GM21526 (cell line): Measurements from ENCODE around the gene SLC24A4.

Source experiments
- ATAC-seq: cut with Tn5 transposase; IDR thresholded peaks from one replicate; pipeline ENCODE4 v1.9.1; 2021; ENCODE audit warnings: moderate library complexity; ENCODE audit not compliant: unreplicated experiment, low FRiP score

The SLC24A4 gene

DNA sequence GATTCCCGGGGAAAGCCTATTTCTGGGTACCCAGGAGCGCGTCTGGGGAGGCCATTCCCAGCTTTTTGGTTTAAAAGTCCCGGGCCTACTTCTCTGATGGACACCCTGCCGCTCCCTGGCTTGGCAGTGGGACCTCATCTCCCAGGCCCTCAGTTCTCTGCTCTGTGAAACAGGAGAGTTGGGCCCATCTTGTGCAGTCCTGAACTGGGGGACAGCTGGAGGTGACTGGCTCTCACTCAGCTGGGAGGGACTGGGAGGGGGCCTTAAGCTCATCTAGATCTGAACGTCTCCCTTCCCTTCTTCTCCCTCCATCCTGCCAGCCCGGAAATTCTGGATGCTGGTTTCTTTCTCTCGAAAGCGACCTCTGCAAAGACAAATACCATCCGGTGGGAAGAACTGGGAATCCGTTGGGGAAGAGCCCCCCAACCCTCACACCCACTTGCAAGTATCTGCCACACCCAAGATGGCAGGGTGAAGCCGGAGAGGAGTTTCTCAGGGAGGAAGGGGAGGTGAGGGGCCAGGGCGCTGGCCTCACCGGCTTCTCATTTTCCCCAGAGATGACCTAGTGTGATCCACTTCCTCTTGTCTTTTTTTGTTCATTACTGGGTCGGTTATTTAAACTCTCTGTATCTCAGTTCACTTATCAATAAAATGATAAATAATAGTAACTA lies 192.0 kb downstream of the SLC24A4 start:
- no peak for ATAC-seq

DNA sequence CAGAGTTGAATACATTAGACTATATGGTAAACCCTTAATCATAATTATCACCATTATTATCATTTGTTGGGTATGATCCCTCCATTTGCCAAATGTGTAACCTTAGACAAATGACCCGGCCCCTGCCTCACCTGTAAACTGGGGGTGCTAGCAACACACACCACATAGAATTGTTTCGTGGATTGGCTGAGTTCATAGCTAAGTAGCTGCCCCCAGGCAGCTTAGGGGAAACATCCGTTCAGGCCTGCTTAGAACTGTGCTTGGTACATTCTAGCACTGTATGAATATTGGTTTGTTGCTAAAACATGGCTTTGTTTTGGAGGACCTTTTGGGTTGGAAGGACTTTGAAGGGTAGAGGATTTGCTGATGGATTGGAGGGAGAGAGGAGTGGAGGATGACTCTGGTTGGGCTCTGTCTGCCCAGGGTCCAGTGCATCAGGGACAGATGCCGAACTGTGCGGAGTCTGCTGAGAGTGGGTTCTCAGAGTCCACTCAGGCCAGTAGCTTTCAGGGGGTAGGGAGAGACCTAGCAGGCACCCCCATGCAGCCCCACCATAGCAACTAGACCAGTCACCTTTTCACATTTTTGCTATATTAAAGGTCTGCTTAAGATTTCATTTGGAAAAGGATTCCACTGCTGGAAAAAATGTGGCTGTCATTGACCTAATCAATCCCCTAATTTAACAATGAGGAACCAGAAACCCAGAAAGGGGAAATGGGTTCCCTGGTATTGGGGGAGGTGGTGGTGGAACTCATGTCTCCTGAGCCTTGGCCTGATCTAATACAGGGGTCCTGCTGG lies 192.8 kb downstream of the SLC24A4 start:
- no peak for ATAC-seq

DNA sequence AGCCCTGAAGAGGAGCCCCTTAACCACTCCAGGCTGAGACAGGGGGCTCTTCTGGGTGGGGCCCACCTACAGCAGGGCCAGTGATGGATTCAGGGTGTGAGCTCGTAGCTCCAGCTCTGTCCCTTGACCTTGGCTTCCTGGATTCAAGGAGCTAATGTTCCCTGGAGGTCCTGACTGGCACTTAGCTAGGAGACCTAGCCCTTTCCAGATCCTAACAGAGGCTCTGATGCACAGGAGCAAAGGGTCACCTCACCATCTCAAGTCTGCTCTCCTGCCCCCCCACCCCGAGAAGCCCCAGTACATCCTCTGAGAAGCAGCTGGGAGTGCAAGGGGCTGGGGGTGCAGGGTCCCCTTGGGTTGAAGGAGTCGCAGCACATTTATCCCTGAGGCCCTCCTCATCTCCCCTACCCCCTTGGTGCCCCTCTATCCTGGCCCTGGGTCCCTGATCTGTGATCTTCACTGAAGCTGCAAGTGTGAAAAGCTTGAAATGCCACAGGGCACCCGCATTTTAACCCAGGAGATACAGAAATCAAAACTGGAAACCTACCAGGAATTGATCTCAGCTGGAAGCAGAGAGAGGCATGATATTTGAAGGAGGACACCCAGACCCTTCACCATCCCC lies 193.5 kb downstream of the SLC24A4 start:
- ATAC-seq = no peak

DNA sequence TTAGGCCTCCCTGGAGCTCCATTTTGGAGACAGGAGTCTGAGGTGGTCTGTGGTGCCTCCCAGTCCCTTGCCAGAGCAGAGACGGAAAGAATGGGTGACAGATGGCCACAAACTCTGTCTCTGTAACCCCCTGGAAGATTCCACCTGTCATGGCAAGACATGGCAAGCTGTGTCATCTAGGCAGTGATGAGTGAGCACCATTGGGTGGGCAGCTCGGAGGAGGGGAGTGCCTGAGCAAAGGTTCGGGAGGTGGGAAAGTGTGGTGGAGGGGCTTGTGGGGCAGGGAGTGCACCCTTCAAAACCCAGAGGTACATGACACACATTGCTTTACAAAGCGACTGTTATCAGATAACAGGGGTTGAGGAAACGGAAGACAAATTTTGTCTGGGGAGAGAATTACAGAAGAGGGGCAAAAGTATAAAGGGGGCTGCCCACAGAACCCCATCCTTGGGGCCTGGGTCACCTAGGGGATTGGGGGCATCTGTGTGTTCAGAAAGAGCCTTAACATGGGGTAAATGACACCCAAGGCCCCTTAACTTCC lies 194.1 kb downstream of the SLC24A4 start:
- no peak for ATAC-seq

DNA sequence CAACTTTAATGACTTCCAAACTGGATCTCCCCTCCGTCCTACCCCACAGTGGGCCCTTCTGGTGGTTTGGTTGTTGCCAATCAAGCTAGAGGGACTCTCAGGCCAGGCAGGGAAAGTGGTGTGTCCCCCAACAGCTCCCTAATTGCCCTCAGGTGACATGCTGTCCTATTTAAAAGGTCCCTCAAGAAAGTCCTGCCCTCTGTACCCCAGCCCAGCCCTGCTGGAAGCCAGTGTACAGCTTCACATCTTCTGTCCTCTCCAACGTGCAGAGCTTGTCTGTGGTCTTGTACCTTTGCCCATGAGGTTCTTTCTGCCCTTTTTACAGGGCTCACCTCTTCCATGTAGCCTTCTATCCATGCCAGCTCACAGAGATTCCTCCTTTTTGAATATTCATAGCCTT lies 194.8 kb downstream of the SLC24A4 start:
- no peak for ATAC-seq

DNA sequence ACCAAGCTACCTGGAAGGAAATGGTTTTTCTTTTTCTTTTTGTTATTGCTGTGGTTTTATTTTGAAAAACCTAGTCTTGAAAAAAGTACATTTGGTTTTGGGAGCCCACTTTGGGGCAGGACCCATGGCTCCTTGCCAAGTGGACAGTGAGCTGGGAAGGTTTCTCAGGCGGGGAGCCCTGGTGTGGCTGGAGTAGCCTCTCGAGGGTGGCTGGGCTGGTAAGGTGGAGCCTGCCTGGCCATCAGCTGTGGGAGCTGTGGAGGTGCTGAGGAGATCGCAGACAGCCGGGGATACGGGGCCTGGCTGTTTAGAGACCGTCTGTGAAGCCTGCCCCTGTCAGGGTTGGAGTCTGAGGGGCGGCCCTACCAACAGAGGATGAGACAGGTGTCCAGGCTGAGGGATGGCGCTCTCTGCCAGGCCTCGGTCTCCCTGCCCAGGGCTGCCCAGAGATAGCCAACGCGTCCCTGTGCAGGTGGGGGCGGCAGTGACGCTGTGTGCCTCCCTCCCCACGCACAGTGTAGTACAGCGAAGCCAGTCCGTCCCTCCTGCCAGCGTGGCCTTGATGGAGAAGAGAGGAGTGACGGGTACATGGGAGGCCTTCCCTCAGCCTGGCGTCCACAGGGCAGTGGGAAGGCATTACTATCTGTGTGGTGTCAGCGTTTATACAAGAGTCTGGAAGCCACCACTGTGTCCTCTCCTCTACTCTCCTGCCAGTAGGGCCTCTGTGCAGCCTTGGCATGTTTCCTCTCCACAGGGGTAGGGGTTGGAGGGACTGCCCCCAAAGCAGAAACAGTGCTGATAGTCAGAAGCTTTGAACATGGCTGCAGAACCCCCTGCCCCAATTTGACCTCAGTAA lies 196.5 kb downstream of the SLC24A4 start:
- ATAC-seq = no peak

DNA sequence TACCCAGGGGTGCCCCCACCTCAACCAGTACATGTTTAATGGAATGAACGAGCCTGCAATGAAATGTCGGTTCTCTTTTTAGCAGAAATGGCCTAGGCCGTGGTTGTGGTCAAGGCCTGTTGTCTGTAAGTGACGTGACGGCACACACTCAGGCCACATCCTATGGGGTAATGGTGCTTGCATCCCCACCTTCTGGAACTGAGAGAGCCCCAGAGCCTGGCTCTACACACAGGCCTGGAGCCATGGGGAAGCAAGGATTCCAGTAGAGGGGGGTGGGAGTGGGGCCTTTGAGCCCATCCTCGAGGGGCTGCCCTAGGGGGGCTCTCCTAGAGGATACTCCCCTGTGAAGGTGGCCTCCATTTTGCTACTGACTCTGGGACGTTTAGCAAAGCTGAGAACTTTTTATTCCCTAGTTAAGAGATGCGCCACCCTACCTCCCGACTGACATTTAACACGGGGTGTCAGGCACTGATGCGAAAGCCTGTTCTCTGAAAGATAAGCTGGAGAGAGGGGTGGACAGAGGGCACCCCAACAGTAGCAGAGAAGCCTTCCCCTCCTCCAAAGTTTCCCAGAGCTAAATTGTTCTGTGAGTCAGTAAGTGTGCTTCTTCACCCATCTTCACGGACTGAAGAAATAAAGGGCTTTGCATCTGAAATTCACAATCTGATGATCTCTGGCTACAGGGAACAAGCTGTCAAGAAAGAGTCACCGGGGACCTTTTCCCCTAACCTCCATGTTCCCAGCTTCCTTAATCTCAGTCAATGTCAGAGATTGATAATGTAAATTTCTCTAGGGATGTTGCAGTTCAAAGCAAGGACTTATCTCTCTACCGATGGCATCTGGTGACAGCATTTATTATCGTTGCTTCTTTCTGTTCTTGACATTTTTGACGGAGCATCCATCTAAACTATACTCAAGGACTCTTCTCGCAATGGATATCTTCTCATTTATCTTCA lies 197.4 kb downstream of the SLC24A4 start:
- ATAC-seq = no peak

DNA sequence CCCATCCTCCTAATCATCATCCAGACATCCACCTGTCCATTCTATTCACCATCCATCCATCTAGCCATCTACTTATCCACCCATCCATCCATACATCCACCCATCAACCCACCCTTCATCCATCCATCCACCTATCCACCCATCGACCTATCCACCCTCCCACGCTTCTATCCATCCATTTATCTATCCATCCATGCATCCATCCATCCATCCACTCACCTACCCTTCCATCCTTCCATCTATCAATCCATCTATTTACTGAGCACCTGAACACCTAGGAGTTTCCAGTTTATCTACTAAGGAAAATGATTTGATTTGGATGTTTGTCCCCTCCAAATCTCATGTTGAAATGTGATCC lies 198.1 kb downstream of the SLC24A4 start:
- no peak for ATAC-seq

DNA sequence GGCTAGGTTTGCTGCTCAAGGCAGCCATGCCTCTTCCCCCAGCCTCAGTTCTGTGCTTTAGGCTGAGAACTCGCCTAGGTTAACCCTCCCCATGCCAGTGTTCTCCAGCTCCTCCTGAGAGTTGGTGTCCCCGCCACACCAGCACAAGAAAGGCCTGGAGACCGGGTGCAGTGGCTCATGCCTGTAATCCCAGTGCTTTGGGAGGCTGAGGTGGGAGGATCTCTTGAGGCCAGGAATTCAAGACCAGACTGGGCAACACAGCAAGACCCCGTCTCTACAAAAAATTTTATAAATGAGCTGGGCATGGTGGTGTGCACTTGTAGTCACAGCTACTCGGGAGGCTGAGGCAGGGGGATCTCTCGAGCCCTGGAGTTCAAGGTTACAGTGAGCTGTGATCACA lies 200.8 kb downstream of the SLC24A4 start:
- ATAC-seq = no peak

DNA sequence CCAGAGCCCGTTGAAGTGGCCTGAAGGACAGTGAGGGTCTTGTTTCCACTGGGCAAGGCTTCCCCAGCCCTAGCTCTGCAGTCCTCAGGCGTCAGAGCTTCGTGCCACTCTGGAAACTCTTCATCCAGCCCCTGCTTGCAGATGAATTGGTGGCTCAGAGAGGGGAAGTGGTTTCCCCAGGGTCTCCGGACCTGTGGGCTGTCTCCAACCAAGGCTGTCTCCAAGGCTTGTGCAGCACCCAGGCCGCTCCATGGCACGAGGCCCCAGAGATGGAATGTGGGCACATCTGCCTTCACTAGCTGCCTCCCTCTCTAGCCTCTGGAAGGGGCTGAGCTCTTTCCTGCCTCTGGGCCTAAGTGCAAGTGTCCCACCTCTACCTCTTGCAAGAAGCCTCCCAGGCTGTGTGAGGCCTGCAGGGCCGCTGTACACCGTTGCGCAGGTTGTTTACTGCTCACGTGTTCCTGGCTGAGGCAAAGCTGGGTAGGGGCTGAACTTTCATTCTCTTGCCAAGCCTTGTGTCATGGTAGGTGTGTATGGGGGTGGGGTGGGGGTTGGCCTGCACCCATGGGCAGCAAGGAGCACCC lies 201.7 kb downstream of the SLC24A4 start:
- no peak for ATAC-seq

DNA sequence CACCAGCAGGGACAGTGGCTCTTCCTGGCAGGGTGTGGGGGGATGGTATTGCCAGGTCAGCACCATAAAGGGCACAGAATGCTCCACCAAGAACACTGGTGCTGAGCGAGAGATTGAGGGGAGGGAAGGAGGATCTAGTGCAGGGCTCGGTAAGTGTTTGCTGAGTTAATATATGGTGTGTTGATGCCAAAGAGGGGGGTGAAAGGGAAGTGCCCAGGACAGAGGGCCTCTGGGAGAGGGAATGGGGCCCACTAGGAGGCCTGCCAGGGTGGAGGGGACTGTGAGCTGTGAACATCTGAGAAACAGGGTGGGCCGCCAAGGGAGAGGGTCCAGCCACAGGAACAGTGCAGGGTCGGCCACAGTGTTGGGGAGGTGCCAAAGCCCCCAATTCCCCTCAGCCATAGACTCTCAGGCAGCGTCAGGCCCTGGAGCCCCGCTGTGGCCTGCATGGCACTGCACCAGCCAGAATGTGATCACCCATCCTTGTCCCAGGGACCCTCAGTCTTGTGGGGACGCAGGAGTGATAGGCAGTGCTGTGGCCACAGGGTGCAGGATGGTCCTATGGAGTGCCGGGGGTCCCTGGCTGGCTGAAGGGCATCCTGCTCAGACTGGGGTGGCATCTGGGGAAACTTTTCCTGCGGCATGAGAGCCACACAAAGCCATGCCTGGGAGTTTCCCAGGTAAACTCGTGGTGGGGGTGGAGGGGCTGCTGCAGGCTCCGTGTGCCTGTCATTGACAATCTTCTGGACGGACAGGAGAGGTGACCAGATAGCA lies 202.5 kb downstream of the SLC24A4 start:
- no peak for ATAC-seq

DNA sequence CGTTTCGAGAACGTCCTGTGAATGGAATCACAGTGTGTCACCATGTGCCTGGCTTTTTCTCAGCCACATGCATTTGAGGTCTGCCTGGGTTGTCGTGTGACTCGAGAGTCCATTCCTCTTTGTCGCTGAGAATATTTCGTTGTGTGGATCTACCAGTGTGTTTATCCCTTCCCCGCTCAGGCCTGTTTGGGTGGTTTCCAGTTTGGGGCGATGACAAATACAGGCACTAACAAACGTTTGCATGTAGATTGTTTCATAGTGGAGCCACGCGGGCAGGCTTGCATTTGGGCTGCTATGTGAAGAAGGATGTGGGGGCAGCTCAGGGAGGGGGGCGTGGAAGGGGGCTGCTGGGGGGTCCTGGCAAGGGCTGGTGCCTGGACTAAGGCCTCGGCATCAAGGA lies 204.8 kb downstream of the SLC24A4 start:
- no peak for ATAC-seq

DNA sequence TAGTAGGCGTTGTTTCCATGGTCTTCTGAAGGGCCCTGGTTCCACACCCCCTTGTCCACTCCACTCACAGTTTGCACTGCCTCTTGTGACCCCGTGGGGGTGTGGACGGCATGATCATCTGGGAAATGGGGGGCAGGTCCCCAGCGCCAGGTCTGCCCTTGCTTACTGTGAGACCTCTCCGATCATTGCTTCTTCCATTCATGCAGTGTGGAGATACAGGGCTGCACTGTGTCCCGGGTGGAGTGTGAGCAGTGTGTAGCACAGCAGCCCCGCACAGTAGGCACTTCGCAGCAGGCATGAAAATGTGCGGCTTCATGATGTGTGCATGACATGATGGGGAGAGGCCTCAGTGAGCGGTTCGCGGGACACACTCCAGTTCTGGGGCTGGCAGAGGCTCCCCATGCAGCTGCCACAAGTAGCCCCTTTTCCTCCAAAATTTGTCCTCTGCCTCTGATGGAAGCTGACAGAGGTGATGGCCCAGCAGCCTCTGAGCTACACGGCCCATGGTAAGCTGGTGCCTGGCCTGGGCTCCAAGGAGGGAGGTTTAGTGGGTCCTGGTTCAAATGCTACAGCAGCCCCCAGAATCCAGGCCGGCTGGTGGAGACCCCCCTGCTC lies 205.6 kb downstream of the SLC24A4 start:
- ATAC-seq = no peak

DNA sequence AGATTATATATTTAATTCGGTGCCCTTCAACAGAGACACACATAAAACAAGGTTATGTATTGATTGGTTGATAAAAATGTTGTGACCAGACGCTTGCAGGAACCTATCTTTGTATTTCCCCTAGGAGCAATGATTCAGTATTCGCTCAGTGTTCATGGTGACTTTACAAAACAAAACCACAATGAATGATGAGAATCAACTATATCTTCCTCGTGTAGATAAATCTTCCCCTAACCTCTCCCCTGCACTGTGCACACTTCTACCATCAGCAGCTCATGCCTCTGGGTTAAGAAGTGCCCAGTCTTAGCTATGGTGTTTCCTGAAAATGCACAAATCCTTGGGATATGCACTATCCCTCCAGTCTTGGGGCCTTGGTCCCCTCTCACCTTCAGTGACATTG lies 206.9 kb downstream of the SLC24A4 start:
- no peak for ATAC-seq

DNA sequence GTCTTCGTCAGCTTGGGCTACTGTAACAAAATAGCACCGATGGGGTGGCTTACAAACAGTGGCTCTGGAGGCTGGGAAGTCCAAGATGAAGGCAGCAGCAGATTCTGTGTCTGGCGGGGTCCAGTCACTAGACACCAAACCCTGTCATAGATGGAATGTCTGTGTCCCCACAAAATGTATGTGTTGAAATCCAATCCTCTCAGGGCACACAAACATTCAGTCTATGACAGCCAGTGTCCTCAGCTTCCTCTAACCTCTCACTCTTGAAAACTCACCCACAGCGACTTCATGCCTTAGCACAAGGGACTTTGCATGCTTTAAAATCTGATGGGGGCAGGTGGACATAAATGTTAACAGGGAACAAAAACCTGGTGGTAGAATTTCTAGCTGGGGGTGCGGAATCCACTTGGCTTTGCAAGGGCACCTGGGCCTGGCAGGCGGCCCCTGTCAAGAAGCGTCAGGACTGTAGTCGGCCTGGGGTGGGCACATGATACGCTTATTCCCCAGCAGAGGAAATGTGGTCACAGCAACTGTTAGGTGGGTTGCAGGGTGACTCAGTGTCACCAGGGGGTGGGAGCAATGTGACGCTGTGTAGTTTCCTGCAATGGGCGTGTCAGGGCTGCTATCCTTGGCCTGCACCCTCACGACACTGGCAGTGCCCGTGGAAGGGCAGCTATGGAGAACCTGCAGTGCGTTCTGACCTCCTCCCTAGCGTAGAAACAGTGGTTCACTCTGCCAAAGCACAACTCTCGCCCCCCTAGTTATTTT lies 208.3 kb downstream of the SLC24A4 start:
- no peak for ATAC-seq

DNA sequence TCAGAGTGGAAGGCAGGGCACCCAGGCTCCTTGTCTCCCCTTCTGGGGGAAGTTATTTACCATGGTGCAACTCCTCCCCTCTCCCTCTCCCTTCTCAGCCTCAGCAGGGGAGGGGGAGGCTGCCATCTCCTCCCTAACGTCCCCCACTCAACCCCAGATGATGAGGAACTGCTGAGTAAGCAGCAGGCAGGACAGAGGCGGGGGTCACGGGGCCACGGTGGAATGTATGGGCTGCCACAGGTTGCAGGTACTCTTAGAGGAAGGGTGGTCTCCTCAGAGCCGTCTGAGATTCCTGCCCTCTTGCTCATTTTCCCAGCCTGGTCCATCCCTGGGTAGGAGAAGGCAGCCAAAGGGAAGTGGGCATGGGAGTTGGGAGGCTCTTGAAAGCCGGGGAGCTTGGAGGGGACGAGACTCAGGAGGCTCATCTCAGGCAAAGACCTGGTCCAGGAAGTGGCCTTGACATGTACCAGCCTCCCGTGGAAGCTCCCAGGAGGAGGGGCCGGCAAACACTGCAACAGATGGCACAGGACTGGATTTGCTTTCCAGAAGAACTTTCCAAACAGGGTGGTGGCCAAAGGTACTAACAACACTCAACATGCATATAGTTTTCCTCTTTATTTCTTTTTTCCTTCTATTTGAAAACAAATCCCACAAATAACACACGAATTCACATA lies 209.7 kb downstream of the SLC24A4 start:
- ATAC-seq = no peak
